Neuron (in vitro differentiated cells): ENCODE results near the gene GBX1.

Source experiments
- H2AFZ ChIP-seq: one replicate; pipeline ENCODE4 v1.6.1; 2013; ENCODE audit warnings: low read depth, mild to moderate bottlenecking, inconsistent platforms, low read length, moderate library complexity
- H3K27me3 ChIP-seq: one replicate; pipeline ENCODE4 v1.6.1; 2013; ENCODE audit warnings: low read length; ENCODE audit not compliant: insufficient read depth
- H3K36me3 ChIP-seq: one replicate; pipeline ENCODE4 v1.6.1; 2013; ENCODE audit warnings: low read length; ENCODE audit not compliant: insufficient read depth
- H3K4me1 ChIP-seq: one replicate; pipeline ENCODE4 v1.6.1; 2013; ENCODE audit warnings: low read length; ENCODE audit not compliant: insufficient read depth
- H3K4me3 ChIP-seq: 2 replicates; pipeline ENCODE4 v1.5.1; 2013; ENCODE audit warnings: mild to moderate bottlenecking, low read length, moderate library complexity
- H3K9me3 ChIP-seq: one replicate; pipeline ENCODE4 v1.6.1; 2013; ENCODE audit warnings: low read length

The GBX1 gene

DNA sequence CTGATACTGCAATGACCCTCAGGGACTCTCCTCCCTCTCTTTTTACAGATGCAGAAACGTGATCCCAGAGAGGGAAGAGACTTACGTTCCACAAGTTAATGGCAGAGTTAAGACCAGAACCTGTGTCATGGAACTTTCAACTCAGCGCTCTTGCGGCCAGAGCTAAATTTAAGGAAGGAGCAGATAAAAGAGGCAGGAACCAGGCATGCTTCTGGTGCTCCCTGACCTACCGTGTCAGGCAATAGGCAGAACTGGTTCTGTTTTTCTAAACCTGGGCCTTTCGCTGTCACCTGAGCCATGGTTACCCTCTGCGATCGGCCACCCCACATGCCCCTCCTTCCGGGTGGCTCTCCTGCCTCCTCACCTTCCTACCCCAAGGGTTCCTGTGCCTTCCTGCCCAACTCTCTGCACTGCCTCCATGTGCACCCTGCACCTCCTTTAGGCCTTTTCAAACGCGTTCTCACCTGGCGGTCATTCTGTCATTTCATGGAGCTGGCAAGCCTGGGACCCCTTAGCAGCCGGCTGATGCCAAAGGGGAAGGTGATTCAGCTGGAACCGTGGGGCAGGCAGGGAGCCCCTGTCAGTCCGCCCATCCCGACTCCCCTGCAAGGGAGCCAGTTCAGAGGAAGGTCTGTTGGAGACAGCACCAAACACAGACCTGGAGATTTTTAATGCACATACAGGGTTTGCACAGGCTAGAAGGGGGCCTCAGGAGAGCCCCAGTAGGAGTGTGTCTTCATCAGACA lies 7.7 kb upstream of the GBX1 start:
- Histone ChIP-seq H3K36me3 (no peaks in the 10 kb centered on the region), H3K27me3 (peaks cover 19% of the 10 kb centered on the region), H2AFZ (no peak overlapping the region), H3K4me1 (no peaks in the 10 kb centered on the region), H3K4me3 (no peak overlapping the region), H3K9me3 (peaks cover 2% of the 10 kb centered on the region)

DNA sequence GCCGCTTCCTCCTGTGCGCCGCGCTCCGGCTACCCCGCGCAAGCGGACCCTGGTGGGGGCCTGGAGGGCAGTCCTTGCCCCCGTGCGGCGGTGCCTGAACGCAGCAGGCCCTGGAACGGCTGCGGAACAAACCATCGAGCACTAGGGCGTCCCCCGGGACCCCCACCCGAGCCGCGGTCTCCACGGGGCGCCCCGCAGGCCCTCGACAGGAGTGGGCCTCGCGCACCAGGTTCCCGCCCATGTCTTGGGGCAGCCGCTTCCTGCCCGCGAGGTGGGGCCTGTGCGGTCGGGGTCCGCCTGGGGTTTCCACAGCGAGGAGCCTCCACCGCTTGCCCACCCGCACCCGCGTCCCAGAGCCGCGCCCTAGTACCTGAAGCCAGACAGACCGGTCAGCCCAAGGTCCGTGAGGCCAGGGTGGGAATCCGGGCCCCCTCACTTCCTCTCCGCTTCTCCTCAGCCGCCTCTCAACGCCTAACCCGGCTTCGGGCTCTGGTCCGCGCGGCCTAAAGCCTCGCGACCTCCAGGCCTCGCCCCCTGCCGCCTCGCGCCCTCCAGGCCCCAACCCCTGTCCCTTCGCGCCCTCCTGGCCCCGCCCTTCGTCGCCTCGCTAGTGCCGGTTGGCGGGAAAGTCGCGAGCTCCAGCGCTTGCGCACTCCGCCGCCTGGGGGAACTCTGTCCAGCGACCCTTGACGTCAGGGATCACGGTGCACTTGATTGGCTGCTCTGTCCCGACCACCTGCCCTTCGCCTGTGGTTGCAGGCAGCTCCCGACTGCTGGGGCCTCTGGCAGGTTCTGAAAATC lies 7.0 kb upstream of the GBX1 start:
- Histone ChIP-seq H3K4me1 (no peaks in the 10 kb centered on the region), H2AFZ (no peak overlapping the region), H3K36me3 (no peaks in the 10 kb centered on the region), H3K9me3 (peaks cover 2% of the 10 kb centered on the region), H3K27me3 (peaks cover 25% of the 10 kb centered on the region), H3K4me3 (no peak overlapping the region)

DNA sequence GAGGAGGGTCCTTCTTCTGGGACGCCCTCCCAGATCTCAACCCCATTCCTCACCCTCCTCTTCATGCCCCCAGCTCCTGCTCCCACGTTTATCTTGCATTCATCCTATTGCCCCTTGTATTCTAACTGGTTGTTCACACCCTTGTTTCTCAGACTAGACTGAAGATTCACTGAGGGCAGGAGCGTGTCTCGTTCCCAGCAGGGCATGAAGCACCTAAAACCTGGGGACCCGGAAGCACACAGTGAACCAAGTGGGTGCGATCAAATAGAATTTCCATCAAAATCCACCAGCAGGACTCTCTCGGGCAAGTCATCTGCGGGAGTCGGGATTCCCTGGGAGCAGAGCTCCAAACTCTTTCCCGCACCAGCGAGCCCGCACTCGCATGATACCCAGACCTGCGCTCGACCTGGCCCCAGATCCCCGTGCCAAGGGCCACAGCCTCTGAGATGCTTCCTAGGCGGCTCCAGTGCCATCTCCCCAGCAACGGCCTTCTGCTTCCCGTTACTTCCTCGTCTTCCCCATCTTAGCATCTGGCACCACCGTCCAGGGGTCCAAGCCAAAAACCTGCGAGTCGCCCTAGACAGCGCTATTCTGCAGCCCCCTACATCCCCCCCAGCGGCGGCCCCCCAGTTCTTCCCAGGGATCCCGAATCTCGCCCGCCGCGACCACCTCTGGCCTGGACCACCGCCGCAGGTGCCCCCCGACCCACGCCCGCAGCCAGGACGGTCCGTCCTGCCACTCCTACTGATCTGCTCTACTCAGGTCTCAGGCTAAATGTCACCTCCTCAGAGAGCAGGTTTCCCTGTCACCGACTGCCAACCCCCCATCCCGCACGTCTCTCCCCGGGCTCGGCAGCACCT lies 6.1 kb upstream of the GBX1 start:
- no peak overlapping the region for H2AFZ ChIP-seq
- H3K27me3 ChIP-seq = peaks cover 26% of the 10 kb centered on the region
- H3K36me3 ChIP-seq = no peaks in the 10 kb centered on the region

DNA sequence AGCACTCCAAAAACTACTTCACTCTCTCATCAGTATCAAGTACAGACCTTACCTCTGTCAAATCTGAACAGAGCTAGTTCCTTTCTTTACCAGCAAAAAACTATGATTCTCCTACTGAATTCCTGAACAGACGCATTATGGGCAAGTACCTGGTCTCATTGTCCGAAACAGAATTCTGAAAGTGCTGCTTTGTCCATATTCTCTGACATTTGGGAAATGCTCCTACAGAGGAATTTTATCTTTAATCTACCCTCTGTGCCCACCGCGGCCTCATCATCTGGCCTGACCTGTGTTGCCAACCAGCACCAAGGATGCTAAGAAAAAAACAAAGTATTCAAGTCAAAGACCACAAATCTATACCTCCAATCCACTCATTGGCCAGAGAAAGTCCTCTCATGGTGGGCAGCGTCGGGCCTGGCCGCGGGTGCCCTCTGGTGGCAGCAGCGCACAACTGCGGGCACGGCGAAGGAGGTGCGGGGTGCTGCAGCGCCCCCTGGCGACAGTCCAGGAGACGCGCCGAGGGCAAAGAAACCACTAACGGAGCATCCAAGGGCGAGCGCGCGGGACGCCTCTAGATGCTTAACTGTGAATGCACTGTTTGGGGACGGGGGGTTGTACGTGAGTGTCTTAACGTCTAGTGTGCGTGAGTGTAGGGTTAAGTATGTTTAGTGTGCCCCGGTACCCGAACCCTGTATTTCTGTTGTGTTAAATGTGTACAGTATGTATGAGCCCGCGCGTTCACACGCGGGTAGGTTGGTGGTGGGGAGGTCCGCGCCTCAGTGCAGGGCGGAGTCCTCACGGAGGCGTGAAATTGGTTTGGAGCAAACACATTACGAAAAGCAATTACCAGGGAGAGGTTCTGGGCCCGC lies 5.0 kb upstream of the GBX1 start:
- Histone ChIP-seq H3K36me3 (no peaks in the 10 kb centered on the region), H3K27me3 (peaks cover 30% of the 10 kb centered on the region), H3K4me3 (no peak overlapping the region), H3K4me1 (peaks cover 4% of the 10 kb centered on the region), H3K9me3 (peaks cover 2% of the 10 kb centered on the region), H2AFZ (no peak overlapping the region)

More for the DNA sequence above, 6.1 kb upstream of the GBX1 start:
- Histone ChIP-seq H3K4me3 (no peak overlapping the region), H3K4me1 (peaks cover under 1% of the 10 kb centered on the region), H3K9me3 (peaks cover 2% of the 10 kb centered on the region)

DNA sequence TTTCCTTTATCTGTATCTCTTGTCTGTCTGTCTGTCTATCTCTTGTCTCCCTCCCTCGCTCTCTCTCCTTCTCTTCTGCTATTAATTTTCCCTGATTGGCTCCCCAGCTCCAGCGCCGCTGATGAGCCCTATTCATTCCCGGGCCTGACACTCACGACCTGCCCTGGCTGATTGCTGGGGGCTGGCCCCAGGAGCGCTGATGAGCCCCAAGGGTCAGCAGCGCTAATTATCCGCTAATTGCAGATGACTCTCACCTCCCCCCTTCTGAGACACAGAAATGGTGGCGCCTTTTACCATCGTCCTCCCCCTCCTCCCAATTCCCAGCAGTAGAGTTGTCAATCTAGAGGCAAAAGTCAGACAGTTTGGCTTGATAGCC lies 1.3 kb upstream of the GBX1 start:
- H2AFZ ChIP-seq = no peak overlapping the region

DNA sequence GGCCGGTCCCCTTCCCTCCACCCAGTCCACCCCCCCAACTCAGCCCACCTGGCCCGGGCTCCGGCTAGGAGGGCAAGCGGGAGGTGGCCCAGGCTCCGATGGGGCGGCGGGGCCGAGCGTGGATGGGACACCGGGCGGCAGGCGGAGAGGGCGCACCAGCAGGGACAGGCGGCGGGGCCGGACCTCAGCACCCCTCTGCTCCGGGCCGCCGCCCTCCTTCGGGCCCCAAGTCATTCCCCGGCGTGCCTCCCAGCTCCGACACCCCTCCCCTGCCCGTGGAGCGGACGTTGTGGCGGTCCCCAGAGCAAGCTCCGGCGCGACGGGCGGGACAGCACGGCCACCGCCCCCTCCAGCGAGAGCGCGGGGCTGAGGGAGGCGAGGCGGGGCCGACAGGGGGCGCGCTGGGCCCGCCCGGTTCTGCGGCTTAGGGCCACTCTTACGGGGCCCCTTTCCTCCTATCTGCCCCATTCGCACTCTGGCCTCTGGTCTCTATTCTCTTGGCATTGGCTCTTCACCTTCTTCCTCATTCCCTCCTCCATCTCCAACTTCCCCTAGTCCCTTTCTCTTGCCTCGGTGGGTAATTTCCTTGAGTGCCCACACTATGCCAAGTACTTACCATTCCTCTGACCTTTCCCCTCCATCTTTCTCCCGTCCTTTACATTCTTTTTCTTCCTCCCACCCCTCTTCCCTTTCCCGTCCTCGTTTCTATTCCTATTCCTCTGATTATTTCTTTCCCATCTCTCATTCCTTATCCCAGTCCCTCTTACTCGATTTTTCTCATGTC lies 701 bp upstream of the GBX1 start:
- peak overlapping the region; percentile 4 for H2AFZ ChIP-seq
- H3K9me3 ChIP-seq = no peaks in the 10 kb centered on the region
- H3K4me1 ChIP-seq = peaks cover 8% of the 10 kb centered on the region
- H3K36me3 ChIP-seq = no peaks in the 10 kb centered on the region
- peaks cover 64% of the 10 kb centered on the region for H3K27me3 ChIP-seq
- no peak overlapping the region for H3K4me3 ChIP-seq

More for the DNA sequence above, 1.3 kb upstream of the GBX1 start:
- no peaks in the 10 kb centered on the region for H3K36me3 ChIP-seq
- H3K4me3 ChIP-seq = no peak overlapping the region
- no peaks in the 10 kb centered on the region for H3K9me3 ChIP-seq
- H3K27me3 ChIP-seq = peaks cover 60% of the 10 kb centered on the region
- peaks cover 8% of the 10 kb centered on the region for H3K4me1 ChIP-seq

DNA sequence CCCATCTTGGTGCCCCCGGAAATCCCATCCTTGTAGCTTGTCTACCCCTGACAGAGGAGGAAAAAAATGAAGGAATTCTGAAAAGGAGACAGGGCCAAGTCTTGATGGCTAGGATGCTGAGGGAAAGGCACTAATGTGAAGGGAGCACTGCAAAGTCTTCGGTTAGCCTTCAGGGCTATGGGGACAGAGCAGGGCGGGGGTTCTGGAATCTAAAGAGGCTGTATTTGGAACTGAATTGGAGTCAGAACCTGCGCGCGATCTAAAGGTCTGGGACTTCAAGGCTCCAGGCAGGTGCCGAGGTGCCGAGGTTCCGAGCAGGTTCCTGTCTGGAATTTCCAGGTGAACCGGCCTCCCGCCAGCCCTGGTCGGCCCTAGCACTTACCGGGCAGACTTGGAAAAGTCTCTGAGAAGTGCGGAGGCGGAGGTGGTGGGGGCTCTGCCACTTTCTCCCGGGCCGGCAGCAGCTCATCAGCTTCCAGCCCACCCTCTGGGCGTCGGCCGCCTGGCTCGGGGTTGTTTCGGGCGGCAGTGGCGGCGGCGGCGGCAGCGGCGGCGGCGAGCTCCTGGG lies 781 bp downstream of the GBX1 start:
- Histone ChIP-seq H3K4me3 (no peak overlapping the region), H3K36me3 (no peaks in the 10 kb centered on the region), H3K4me1 (peaks cover 8% of the 10 kb centered on the region), H3K9me3 (no peaks in the 10 kb centered on the region), H2AFZ (no peak overlapping the region), H3K27me3 (peaks cover 76% of the 10 kb centered on the region)

DNA sequence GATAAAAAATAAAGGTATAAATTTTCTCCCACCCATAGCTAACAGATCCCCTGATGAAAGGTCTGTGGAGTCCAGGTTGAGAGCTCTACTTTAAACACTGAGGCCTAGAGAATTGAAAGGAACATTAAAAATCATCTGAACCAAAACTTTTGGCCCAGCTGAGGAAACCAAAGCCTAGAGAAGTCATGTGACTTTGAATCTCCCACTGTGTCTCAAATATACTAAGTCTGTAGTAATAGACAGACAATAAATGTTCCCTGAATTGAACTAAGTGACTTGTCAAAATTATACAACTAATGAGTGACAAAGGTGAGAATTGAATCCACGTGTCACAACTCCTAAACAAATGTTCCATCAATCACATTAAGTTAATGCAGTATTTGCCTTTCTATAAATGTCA lies 5.7 kb downstream of the GBX1 start:
- no peak overlapping the region for H2AFZ ChIP-seq
- peaks cover 4% of the 10 kb centered on the region for H3K4me1 ChIP-seq
- peaks cover 78% of the 10 kb centered on the region for H3K27me3 ChIP-seq
- no peaks in the 10 kb centered on the region for H3K9me3 ChIP-seq
- H3K4me3 ChIP-seq = no peak overlapping the region
- H3K36me3 ChIP-seq = no peaks in the 10 kb centered on the region

DNA sequence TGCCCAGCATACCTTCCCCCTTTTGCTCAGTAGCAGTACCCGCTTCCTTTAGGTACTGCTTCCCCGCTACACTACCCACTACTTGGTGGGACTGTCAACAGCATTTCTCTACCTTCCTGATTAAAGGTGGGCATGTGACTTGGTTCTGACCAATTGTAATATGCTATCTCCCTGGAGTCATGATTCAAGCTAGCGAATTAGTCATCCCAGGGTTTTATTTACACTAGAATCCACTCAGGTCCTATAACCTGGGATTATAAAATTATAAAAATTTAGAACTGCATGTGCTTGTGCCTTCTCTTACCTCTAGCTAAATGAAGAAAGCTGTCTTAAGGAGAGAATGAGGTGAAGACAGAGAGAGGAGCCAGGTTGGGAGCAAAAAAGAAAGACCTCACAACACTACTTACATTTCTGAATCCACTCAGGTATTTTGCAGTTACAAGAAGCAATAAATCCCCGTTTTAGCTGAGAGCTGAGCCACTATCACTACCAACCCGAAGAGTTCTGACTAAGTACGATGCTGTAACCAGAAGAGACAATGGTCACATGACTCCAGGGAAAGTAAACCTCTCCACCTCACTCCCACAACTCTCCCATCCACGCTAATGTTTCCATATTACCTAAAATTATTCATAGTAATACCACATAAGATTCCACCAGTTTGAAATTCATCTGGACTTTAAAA lies 9.7 kb downstream of the GBX1 start:
- Histone ChIP-seq H3K4me3 (no peak overlapping the region), H2AFZ (no peak overlapping the region), H3K4me1 (peaks cover under 1% of the 10 kb centered on the region), H3K9me3 (no peaks in the 10 kb centered on the region), H3K27me3 (peaks cover 50% of the 10 kb centered on the region), H3K36me3 (no peaks in the 10 kb centered on the region)

DNA sequence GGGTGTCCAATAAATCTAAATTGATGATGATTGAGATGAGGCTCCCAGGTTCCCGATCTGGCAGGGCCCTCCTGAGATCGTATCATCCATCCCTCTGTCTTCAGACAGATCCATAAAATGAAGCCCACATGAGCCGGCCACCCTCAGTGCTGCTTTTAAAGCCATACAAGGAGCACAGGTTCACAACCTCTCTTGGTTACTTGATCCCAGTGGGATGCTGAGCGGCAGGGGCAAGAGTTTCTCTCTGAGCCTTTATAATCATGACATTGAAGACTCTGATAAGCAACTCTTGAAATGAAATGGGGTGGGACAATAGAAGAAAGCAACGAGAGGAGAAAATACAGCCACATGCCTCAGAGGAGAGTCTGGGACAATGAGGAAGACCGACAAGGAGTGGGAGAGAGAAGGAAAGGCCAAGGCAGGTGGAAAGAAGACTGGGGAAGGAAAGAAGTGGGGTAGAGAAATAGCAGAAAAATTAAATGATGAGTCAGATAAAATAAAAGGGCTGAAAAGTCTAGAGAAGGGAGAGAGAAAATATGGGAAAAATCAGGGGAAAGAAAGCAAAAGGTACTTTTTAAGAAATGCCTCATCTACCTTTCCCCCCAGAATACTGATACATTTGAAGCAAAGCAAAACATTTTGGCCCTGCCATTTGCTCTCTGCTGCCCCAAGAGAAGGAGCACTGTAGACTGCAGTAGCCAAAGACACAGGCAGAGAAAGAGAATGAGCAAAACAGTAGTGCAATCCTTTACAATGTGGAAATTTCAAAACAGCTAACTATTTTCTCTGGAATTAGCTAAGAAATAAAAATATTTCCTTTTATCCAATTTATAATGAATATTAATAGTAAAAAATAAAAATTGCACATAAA lies 14.6 kb downstream of the GBX1 start:
- H3K9me3 ChIP-seq = no peaks in the 10 kb centered on the region
- no peak overlapping the region for H2AFZ ChIP-seq
- H3K27me3 ChIP-seq = peaks cover 35% of the 10 kb centered on the region
- peaks cover 4% of the 10 kb centered on the region for H3K4me1 ChIP-seq
- H3K4me3 ChIP-seq = no peak overlapping the region
- H3K36me3 ChIP-seq = no peaks in the 10 kb centered on the region
